ENCODE data around the gene ZNF680.

ZNF680 gene

DNA sequence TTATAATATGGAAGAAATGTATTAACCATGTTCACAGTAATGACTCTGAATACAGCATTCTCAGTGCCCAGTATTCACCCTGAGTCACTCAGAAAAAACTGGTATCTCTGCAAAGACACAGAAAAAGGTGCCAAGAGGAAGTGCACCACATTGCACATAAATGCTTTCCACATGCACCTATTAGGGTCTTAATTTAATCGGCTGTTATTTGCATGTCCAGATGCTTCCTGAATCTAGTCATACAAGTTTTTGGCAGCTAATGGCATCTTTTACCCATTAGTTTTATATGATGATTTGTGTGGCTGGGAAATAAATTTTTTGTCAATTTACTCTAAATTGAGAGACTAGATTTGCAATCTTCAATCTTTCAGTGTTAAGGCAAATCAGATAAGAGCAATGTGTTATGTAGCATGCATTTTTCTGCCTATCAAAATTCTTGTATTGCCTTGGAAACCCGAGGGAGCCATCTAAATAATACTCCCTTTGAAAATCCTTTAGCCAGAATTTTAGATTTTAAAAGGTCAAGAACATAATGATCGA lies 58.2 kb downstream of the ZNF680 start:
- Histone ChIP-seq H3K79me2 (ENCODE audit: insufficient read depth, low read length) (no peaks in the 10 kb centered on the region), H3K27ac (ENCODE audit: low read length) (no peak overlapping the region), H2AFZ (ENCODE audit: low read depth, low read length) (no peak overlapping the region), H4K20me1 (ENCODE audit: insufficient read depth, low read length) (no peaks in the 10 kb centered on the region), H3K4me1 (ENCODE audit: insufficient read depth, low read length) (no peaks in the 10 kb centered on the region), H3K4me2 (ENCODE audit: insufficient read depth, low read length) (no peak overlapping the region), H3K36me3 (ENCODE audit: insufficient read depth, low read length) (peaks cover 16% of the 10 kb centered on the region), H3K4me3 (ENCODE audit: low read depth in 1 of 2, low read length in 2 of 2) (no peak overlapping the region), H3K27me3 (ENCODE audit: insufficient read depth, low read length, poor library complexity) (no peaks in the 10 kb centered on the region), H3K9me3 (ENCODE audit: insufficient read depth, low read length, severe bottlenecking) (peaks cover 12% of the 10 kb centered on the region), H3K9ac (ENCODE audit: low read depth, low read length) (no peak overlapping the region)
- ATAC-seq (ENCODE audit: insufficient read depth, low read depth), result no peak
- DNase-seq, result no peak
- TF ChIP-seq EZH2 (IDR thresholded peaks at IDR 0.05; ENCODE audit: borderline replicate concordance, low read depth, low read length, severe bottlenecking), result no peak
- TF ChIP-seq, protein P1, sequence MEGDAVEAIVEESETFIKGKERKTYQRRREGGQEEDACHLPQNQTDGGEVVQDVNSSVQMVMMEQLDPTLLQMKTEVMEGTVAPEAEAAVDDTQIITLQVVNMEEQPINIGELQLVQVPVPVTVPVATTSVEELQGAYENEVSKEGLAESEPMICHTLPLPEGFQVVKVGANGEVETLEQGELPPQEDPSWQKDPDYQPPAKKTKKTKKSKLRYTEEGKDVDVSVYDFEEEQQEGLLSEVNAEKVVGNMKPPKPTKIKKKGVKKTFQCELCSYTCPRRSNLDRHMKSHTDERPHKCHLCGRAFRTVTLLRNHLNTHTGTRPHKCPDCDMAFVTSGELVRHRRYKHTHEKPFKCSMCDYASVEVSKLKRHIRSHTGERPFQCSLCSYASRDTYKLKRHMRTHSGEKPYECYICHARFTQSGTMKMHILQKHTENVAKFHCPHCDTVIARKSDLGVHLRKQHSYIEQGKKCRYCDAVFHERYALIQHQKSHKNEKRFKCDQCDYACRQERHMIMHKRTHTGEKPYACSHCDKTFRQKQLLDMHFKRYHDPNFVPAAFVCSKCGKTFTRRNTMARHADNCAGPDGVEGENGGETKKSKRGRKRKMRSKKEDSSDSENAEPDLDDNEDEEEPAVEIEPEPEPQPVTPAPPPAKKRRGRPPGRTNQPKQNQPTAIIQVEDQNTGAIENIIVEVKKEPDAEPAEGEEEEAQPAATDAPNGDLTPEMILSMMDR (IDR thresholded peaks at IDR 0.05; ENCODE audit: borderline replicate concordance, extremely low read depth, low read length, poor library complexity, severe bottlenecking), result no peak

DNA sequence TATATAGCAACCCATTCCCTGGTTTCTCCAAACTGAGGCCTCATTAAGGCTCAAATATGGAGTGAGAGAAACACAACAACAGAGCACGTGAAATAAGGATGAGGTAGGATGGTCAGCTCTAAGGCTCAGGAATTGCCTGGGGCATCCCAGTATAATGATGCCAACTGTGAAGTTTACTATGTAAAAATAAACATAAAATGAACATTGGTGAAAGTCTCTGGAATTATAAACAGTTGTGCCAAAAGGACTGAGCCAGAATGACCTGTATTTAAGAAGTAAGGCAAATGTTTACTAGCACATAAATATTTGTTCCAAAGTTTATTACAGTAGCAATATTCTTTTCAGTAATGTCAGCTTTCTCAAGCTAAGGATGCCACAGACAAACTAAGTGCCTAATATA lies 64.6 kb downstream of the ZNF680 start:
- no peaks in the 10 kb centered on the region for H3K79me2 ChIP-seq (ENCODE audit: insufficient read depth, low read length)
- no peak for ATAC-seq (ENCODE audit: insufficient read depth, low read depth)

DNA sequence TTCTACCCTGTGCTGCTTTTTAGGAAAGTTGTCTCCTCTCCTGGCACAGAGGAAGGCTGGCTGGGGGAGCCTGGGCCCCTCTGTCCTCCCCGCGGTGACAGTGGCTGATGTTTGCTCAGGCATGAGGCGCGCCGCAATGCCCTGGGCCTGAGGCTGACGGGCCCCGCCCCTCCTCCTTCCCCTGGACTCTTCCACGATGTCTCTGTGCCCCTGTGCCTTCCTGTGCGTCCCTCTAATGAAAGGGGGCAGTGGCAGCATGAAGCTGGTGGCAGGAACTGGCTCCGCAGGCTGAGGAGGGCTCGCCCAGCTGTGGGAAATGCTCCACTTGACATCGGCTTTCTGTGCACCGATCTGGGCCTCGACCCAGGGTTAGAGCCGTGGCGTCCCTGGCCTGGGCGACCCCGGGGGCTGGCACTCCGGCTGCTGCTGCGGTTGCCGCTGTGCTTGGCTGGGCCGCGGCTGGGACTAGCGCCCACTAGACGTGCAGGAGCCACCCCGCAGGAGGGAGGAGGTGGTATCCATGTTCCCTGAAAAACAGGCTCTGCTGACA lies 67.9 kb downstream of the ZNF680 start:
- TF ChIP-seq, protein P1 (IDR thresholded peaks at IDR 0.05; ENCODE audit: borderline replicate concordance, extremely low read depth, low read length, poor library complexity, severe bottlenecking), result no peak
- TF ChIP-seq EZH2 (IDR thresholded peaks at IDR 0.05; ENCODE audit: borderline replicate concordance, low read depth, low read length, severe bottlenecking), result no peak
- H3K4me1 ChIP-seq (ENCODE audit: insufficient read depth, low read length), result no peaks in the 10 kb centered on the region
- no peak overlapping the region for H2AFZ ChIP-seq (ENCODE audit: low read depth, low read length)
- no peak overlapping the region for H3K4me2 ChIP-seq (ENCODE audit: insufficient read depth, low read length)
- H3K36me3 ChIP-seq (ENCODE audit: insufficient read depth, low read length), result 0 out of 2 replicates have a peak, but pooled peaks cover 8% of the 10 kb centered on the region
- H4K20me1 ChIP-seq (ENCODE audit: insufficient read depth, low read length), result no peaks in the 10 kb centered on the region
- H3K9ac ChIP-seq (ENCODE audit: low read depth, low read length), result no peak overlapping the region
- ATAC-seq (ENCODE audit: insufficient read depth, low read depth) (peak; percentile 33; the same call in 1 of the 3 replicates), DNase-seq (no peak)
- no peaks in the 10 kb centered on the region for H3K79me2 ChIP-seq (ENCODE audit: insufficient read depth, low read length)
- H3K27ac ChIP-seq (ENCODE audit: low read length), result no peak overlapping the region
- H3K27me3 ChIP-seq (ENCODE audit: insufficient read depth, low read length, poor library complexity), result no peaks in the 10 kb centered on the region
- no peak overlapping the region for H3K4me3 ChIP-seq (ENCODE audit: low read depth in 1 of 2, low read length in 2 of 2)
- peaks cover 5% of the 10 kb centered on the region for H3K9me3 ChIP-seq (ENCODE audit: insufficient read depth, low read length, severe bottlenecking)

More for the DNA sequence above, 64.6 kb downstream of the ZNF680 start:
- no peak overlapping the region for H3K4me3 ChIP-seq (ENCODE audit: low read depth in 1 of 2, low read length in 2 of 2)
- H3K27ac ChIP-seq (ENCODE audit: low read length), result no peak overlapping the region
- H3K9ac ChIP-seq (ENCODE audit: low read depth, low read length), result no peak overlapping the region
- 0 out of 2 replicates have a peak, but pooled peaks cover 8% of the 10 kb centered on the region for H3K36me3 ChIP-seq (ENCODE audit: insufficient read depth, low read length)
- H3K4me2 ChIP-seq (ENCODE audit: insufficient read depth, low read length), result no peak overlapping the region
- H3K4me1 ChIP-seq (ENCODE audit: insufficient read depth, low read length), result no peaks in the 10 kb centered on the region
- H2AFZ ChIP-seq (ENCODE audit: low read depth, low read length), result no peak overlapping the region
- no peaks in the 10 kb centered on the region for H4K20me1 ChIP-seq (ENCODE audit: insufficient read depth, low read length)
- TF ChIP-seq EZH2 (IDR thresholded peaks at IDR 0.05; ENCODE audit: borderline replicate concordance, low read depth, low read length, severe bottlenecking), result no peak
- TF ChIP-seq, protein P1 (IDR thresholded peaks at IDR 0.05; ENCODE audit: borderline replicate concordance, extremely low read depth, low read length, poor library complexity, severe bottlenecking), result no peak
- H3K9me3 ChIP-seq (ENCODE audit: insufficient read depth, low read length, severe bottlenecking), result no peaks in the 10 kb centered on the region
- no peak for DNase-seq
- H3K27me3 ChIP-seq (ENCODE audit: insufficient read depth, low read length, poor library complexity), result no peaks in the 10 kb centered on the region

All from DND-41 (cell line).